ENCODE results near the gene AGO1.

DNA sequence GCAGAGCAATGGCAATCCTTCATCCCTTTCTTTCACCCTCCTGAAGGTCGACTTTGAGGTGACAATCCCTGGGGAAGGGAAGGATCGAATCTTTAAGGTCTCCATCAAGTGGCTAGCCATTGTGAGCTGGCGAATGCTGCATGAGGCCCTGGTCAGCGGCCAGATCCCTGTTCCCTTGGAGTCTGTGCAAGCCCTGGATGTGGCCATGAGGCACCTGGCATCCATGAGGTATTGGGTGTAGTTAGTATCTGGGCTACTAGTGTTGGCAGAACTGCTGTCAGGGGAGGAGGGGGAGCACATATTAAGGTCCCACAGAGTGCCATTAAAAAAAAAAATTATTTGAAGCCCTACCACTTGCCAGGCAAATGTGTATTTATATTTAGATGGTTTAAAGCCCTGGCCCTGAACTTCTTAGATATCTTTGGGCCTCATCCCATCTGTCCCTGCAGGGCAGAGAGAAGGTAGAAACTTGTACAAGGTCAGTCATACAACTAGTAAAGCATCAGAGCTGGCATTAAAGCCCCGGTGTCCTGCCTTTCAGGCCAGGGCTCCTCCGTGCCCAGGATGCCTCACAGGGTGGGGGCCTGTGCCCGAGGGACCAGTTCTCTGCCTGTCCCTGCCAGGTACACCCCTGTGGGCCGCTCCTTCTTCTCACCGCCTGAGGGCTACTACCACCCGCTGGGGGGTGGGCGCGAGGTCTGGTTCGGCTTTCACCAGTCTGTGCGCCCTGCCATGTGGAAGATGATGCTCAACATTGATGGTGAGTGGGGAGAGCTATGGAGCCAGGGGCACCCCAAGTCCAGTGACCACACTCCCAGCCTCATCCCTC is 10.3 kb downstream of the AGO1 start:
- TF ChIP-seq, protein P1, sequence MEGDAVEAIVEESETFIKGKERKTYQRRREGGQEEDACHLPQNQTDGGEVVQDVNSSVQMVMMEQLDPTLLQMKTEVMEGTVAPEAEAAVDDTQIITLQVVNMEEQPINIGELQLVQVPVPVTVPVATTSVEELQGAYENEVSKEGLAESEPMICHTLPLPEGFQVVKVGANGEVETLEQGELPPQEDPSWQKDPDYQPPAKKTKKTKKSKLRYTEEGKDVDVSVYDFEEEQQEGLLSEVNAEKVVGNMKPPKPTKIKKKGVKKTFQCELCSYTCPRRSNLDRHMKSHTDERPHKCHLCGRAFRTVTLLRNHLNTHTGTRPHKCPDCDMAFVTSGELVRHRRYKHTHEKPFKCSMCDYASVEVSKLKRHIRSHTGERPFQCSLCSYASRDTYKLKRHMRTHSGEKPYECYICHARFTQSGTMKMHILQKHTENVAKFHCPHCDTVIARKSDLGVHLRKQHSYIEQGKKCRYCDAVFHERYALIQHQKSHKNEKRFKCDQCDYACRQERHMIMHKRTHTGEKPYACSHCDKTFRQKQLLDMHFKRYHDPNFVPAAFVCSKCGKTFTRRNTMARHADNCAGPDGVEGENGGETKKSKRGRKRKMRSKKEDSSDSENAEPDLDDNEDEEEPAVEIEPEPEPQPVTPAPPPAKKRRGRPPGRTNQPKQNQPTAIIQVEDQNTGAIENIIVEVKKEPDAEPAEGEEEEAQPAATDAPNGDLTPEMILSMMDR (conservative IDR thresholded peaks at IDR 0.05; ENCODE audit: low read length), result no peak
- no peak for TF ChIP-seq EZH2phosphoT487 (IDR thresholded peaks at IDR 0.05; ENCODE audit: borderline replicate concordance)

Data from Loucy (cell line).